DOHH2 (cell line): Measurements from ENCODE around the gene CROCC.

Source experiments
- H3F3A ChIP-seq: fragments of 200-600 bp; sonication (generic), shearing (Covaris generic); 2 replicates; pipeline ENCODE4 v1.6.0; 2016; ENCODE audit warnings: antibody characterized with exemption, mild to moderate bottlenecking; ENCODE audit not compliant: control insufficient read depth, insufficient read depth
- H3K27ac ChIP-seq: fragments of 200-600 bp; sonication (generic); 2 replicates; pipeline ENCODE4 v1.5.1; 2014; ENCODE audit warnings: low read depth, mild to moderate bottlenecking, low read length, moderate library complexity
- H3K27me3 ChIP-seq: fragments of 200-600 bp; sonication (generic); 2 replicates; pipeline ENCODE4 v1.6.1; 2014; ENCODE audit warnings: mild to moderate bottlenecking, low read length, mixed read lengths; ENCODE audit not compliant: control insufficient read depth
- H3K36me3 ChIP-seq: fragments of 200-600 bp; sonication (generic); 2 replicates; pipeline ENCODE4 v1.6.1; 2014; ENCODE audit warnings: mild to moderate bottlenecking, low read length, moderate library complexity, mixed read lengths; ENCODE audit not compliant: control insufficient read depth
- H3K4me1 ChIP-seq: fragments of 200-600 bp; sonication (generic); 2 replicates; pipeline ENCODE4 v1.6.1; 2014; ENCODE audit warnings: mild to moderate bottlenecking, low read length, mixed read lengths; ENCODE audit not compliant: control insufficient read depth
- H3K4me2 ChIP-seq: fragments of 200-600 bp; sonication (generic); 2 replicates; pipeline ENCODE4 v1.6.0; 2014; ENCODE audit warnings: mild to moderate bottlenecking, low read length, moderate library complexity
- H3K4me3 ChIP-seq: fragments of 200-600 bp; sonication (generic); 2 replicates; pipeline ENCODE4 v1.5.1; 2014; ENCODE audit warnings: mild to moderate bottlenecking, low read length, mixed read lengths
- H3K79me2 ChIP-seq: fragments of 200-600 bp; sonication (generic); 2 replicates; pipeline ENCODE4 v1.6.1; 2014; ENCODE audit warnings: mild to moderate bottlenecking, low read length, mixed read lengths; ENCODE audit not compliant: control insufficient read depth
- H3K9me2 ChIP-seq: fragments of 200-600 bp; sonication (generic); replicated peaks from 2 replicates; pipeline ENCODE4 v1.6.1; 2014; ENCODE audit warnings: mild to moderate bottlenecking, low read length, mixed read lengths; ENCODE audit not compliant: control insufficient read depth
- H3K9me3 ChIP-seq: fragments of 200-600 bp; sonication (generic); 2 replicates; pipeline ENCODE4 v1.6.1; 2014; ENCODE audit warnings: antibody characterized with exemption, low read length, mixed read lengths; ENCODE audit not compliant: control insufficient read depth, insufficient read depth
- H4K20me1 ChIP-seq: fragments of 200-600 bp; sonication (generic); 2 replicates; pipeline ENCODE4 v1.6.0; 2014; ENCODE audit warnings: low read depth, mild to moderate bottlenecking, antibody characterized with exemption, low read length, moderate library complexity; ENCODE audit not compliant: control insufficient read depth, insufficient read depth
- CTCF ChIP-seq: fragments of 200-600 bp; sonication (generic); IDR thresholded peaks from one replicate; pipeline ENCODE4 v1.5.1; 2014; ENCODE audit warnings: antibody characterized with exemption, mild to moderate bottlenecking, low read depth, low read length; ENCODE audit not compliant: poor library complexity, severe bottlenecking
- EZH2phosphoT487 ChIP-seq: fragments of 200-600 bp; sonication (generic); IDR thresholded peaks from 2 replicates; pipeline ENCODE4 v1.6.1; 2017; ENCODE audit warnings: borderline replicate concordance, mild to moderate bottlenecking, antibody characterized with exemption, low read length, moderate library complexity, mixed read lengths

Gene CROCC

DNA sequence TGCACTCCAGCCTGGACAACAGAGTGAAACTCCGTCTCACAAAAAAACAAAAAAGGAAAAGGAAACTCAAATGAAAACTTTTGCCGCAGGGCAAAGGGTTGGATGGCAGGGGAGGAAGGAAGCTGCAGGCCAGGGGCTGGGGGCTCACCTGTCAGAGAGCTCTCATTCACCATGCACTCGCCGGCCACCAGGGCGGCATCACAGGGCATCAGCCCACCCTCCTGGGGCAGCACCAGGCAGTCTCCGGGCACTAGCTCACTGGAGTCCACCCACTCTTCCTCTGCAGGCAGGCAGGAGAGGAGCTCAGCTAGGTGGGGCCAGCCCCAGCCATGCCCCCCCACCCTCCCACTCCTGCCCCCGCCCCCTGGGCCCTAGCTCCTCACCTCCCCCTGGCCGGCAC, 78.1 kb downstream of the CROCC start:
- H4K20me1 ChIP-seq = no peaks in the 10 kb centered on the region
- H3K27me3 ChIP-seq = no peaks in the 10 kb centered on the region
- no peaks in the 10 kb centered on the region for H3K79me2 ChIP-seq
- TF ChIP-seq EZH2phosphoT487 (no peak), CTCF (no peak)
- H3K9me2 ChIP-seq = no peaks in the 10 kb centered on the region
- H3K4me3 ChIP-seq = no peak overlapping the region
- H3K4me2 ChIP-seq = no peak overlapping the region
- H3K36me3 ChIP-seq = peaks cover 8% of the 10 kb centered on the region; the same call in 1 of the 2 replicates
- no peaks in the 10 kb centered on the region for H3K4me1 ChIP-seq
- H3K27ac ChIP-seq = no peak overlapping the region
- no peaks in the 10 kb centered on the region for H3K9me3 ChIP-seq
- no peaks in the 10 kb centered on the region for H3F3A ChIP-seq

DNA sequence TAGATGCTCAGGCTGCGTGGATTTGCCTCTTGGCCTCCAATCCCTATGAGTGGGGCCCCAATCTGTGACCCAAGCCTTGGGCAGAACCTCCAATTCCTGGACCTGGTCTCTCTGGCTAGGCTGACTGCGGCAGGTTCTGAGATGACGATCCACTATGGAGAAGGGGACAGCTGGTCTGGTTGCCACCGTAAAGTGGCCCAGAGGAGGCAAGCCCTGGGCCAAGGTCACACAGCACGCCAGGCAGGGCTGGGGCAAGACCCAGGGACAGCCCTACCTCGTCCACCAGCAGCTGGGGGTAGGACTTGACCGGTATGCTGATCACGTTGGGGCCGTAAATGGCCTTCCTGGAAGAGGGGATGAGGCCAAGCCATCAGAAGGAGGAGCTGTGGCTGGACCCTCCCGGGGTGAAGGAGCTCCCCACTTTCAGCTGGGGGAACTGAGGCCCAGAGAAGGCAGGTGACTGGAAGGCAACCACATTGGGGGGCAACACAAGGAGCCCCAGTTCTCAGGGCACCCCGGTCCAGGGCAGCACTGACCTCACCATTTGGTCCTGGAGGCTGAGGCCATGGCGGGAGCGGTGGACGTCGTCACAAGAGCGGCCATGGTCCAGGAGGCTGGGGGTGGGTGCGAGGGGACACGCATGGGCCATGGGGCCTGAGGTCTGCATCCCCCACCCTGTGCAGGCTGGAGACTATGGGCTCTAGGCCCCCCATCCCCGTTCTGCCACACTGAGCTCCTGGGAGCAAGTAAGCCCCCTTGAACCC, 80.2 kb downstream of the CROCC start:
- H3K36me3 ChIP-seq = peaks cover 8% of the 10 kb centered on the region; the same call in 1 of the 2 replicates
- no peaks in the 10 kb centered on the region for H4K20me1 ChIP-seq
- no peak for TF ChIP-seq EZH2phosphoT487
- TF ChIP-seq CTCF = no peak
- no peaks in the 10 kb centered on the region for H3F3A ChIP-seq
- no peaks in the 10 kb centered on the region for H3K4me1 ChIP-seq
- H3K27ac ChIP-seq = no peak overlapping the region
- H3K4me3 ChIP-seq = no peak overlapping the region
- no peaks in the 10 kb centered on the region for H3K9me3 ChIP-seq
- no peaks in the 10 kb centered on the region for H3K9me2 ChIP-seq
- H3K4me2 ChIP-seq = no peak overlapping the region
- no peaks in the 10 kb centered on the region for H3K27me3 ChIP-seq
- H3K79me2 ChIP-seq = no peaks in the 10 kb centered on the region

- no peaks in the 10 kb centered on the region for H3K79me2 ChIP-seq
- H3K36me3 ChIP-seq = peaks cover 8% of the 10 kb centered on the region; the same call in 1 of the 2 replicates
- H3K9me2 ChIP-seq = no peaks in the 10 kb centered on the region
- H3K27ac ChIP-seq = no peak overlapping the region
- no peaks in the 10 kb centered on the region for H3K9me3 ChIP-seq
- H3F3A ChIP-seq = no peaks in the 10 kb centered on the region
- no peak overlapping the region for H3K4me3 ChIP-seq
- H3K4me1 ChIP-seq = no peaks in the 10 kb centered on the region
- TF ChIP-seq EZH2phosphoT487 (no peak), CTCF (no peak)
- no peaks in the 10 kb centered on the region for H3K27me3 ChIP-seq
- H3K4me2 ChIP-seq = no peak overlapping the region
- no peaks in the 10 kb centered on the region for H4K20me1 ChIP-seq
Observed at GRCh38 chr1:17002524-17002902, 80.8 kb downstream of the CROCC start.
